Right renal cortex interstitium (tissue), 3 donors: ENCODE measurements around the gene MBD3L1. TPM values are rescaled to one million over a fixed set of nuclear protein-coding genes. Genes with fewer than 3 reads are reported as not detected.
A peak's percentile ranks its signal among the peaks of the same experiment; 100 is the strongest.

ENCODE experiments used
- DNase-seq, 3 donors: peaks; one replicate each; pipeline ENCODE4 v3.0.0-alpha.2; 2013; ENCODE audit warnings: low read depth in 3 of 3, low spot score in 2 of 3
- polyA plus RNA-seq, 3 donors: library from polyadenylated mRNA; unstranded; fragments of 120-200 nt; gene quantifications; one replicate each; pipeline ENCODE4 v1.2.1, GENCODE V29; 2013; ENCODE audit not compliant: insufficient read length in 3 of 3

The MBD3L1 gene
- not detected for polyA plus RNA-seq

- peak; percentile 81 to 93 (median 90) for DNase-seq
Observed at GRCh38 chr19:8832132-8833021, at the start of gene MBD3L1, which contains the start of gene ZNF558. Gene MBD3L1, plus strand, starts transcription at chr19:8832377. Its CDS starts 10,302 bp downstream, at chr19:8842679. Gene ZNF558, minus strand, starts transcription at chr19:8832304. Its CDS starts 9,645 bp downstream, at chr19:8822659.

DNA sequence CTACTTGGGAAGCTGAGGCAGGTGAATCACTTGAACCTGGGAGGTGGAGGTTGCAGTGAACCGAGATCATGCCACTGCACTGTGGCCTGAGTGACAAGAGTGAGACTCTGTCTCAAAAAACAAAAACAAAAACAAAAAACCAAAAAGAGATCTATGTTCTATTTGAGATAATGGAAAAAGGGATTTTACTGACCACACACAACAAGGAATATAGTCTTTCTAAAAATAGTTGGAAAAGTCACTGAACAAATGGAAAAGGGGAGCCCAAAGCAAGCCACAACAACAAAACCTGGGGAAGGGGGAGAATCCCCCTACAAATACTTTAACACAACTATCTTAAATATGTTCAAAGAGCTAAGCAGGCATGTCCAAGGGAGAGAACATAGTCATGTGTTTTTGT is 37.4 kb upstream of the MBD3L1 start:
- DNase-seq = no peak

- no peak for DNase-seq
Observed at GRCh38 chr19:8806661-8807060, 25.5 kb upstream of the MBD3L1 start.

GRCh38 chr19:8811315-8812172 is 20.6 kb upstream of the MBD3L1 start:
- DNase-seq = no peak

GRCh38 chr19:8814176-8814575 is 18.0 kb upstream of the MBD3L1 start:
- DNase-seq = no peak

DNA sequence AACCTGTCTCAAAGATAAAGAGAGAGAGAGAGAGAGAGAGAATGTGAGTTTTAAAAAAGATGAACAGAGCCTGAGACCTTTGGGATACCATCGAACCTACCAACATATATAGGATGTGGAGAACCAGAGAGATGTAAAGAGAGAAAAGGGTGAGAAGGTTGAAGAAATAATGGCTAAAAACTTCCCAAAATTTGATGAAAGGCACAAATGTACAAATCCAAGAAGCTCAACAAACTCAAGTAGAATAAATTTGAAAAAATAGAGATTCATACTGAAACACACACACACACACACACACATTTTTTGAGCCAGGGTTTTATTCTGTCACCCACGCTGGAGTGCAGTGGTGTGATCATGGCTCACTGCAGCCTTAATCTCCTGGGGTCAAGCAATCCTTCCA is 16.4 kb upstream of the MBD3L1 start:
- no peak for DNase-seq

GRCh38 chr19:8820234-8820633 is 11.9 kb upstream of the MBD3L1 start:
- DNase-seq = no peak

GRCh38 chr19:8821748-8822241 is 10.4 kb upstream of the MBD3L1 start:
- DNase-seq = no peak

DNA sequence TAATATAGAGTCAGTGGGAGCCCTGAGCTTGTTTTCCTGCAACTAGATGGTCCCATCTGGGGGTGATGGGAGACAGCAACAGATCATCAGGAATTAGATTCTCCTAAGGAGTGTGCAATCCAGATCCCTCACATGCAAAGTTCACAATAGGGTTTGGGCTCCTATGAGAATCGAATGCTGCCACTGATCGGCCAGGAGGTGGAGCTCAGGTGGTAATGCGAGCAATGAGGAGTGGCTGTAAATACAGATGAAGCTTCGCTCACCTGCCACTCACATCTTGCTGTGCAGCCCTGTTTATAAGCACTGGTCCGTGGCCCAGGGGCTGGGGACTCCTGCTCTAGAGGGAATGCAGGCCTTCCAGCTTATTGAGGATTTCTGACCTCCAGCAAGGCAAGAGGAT is 5.8 kb upstream of the MBD3L1 start:
- no peak for DNase-seq

DNA sequence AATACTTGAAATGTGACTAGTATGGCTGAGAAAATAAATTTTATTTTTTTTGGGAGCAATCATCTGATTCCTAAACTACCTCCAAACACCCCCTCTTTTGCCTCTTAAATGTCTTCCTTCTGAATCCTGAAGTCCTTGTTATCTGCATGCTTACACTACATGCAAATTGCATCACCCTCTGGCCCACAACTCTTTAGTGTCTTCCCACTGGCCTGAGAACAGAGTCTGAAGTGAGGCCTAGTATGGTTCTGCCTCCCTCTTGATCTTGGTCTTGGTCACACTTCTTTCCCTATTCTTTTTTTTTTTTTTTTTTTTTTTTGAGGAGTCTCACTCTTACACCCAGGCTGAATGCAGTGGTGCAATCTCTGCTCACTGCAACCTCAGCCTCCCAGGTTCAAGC is 4.9 kb upstream of the MBD3L1 start:
- no peak for DNase-seq

DNA sequence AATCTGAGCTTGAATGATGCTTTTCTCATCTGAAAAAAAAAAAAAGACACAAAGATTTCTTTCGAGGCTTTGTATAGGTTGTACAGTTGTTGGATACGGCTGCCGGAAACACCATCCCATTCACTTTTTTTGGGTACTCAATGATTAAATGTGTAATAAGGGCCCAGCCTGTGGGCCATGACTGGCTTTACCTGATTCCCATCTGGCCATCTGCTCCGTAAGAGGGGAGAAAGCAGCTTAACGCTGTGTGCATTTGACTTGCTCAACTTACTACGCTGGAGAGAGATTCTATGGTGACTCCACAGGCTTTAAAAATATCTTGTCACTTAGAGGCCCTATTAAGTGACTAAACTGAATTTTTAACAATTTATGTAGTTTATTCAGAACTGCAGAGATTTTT is 804 bp upstream of the MBD3L1 start:
- DNase-seq = peak in 2 of 3 donors; percentile 10 to 15

DNA sequence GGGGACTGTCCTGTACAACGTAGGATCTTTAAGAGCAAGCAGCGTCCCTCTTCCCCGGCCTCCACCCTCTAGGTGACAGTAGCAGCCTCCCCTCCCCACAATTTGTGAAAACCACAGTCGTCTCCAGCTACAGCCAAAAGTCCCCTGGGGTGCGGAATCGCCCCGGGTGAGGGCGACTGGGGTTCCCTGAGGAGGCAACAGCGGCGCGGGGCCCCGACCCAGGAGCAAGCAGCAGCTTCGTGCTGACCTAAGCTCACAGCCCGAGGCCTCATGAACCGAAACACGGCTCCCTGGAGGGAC is 395 bp upstream of the MBD3L1 start:
- DNase-seq = peak in 1 of 3 donors; percentile 41

- DNase-seq = no peak
Observed at GRCh38 chr19:8835446-8835845, 3.3 kb downstream of the MBD3L1 start.

- DNase-seq = no peak
Observed at GRCh38 chr19:8835877-8836276, 3.7 kb downstream of the MBD3L1 start.

GRCh38 chr19:8840708-8841107 is 8.5 kb downstream of the MBD3L1 start:
- DNase-seq = no peak

GRCh38 chr19:8846819-8847218 is 14.6 kb downstream of the MBD3L1 start:
- DNase-seq = no peak

DNA sequence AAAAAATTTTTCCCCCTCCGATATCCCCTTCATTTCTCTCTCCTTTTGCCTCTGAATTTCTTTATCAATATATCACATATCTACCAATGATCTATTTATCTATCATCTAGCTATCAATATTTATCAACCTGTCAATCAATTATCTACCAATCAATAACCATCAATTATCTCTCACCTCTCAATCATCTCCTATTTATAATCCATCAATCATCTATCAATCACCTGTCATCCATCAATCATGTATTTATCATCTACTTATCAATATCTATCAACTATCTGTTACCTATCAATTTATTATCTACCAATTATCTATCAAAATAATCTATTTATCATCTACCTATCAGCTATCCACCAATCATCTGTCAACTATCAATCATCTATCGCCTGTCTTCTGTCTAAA is 17.1 kb downstream of the MBD3L1 start:
- DNase-seq = no peak

- no peak for DNase-seq
Observed at GRCh38 chr19:8850488-8850887, 18.3 kb downstream of the MBD3L1 start.

- DNase-seq = no peak
Observed at GRCh38 chr19:8858260-8858659, 26.1 kb downstream of the MBD3L1 start.

DNA sequence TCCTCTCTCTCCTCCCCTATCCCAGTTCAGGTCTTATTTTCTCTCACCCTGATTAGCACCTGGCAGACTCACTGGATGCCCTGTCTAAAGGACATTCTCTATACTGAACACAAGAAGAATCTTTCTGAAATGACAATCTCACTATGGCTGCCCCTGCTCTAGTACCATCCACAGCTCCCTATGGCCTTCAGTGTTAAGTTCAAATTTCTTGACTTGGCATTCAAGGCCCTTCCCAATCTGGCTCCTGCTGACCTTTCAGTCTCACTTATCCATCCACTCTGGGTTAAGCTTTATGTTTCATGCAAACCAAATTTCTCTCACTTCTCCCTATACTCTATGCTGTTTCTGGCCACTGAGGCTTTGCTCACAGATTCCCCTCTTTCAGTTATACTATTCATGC is 34.2 kb downstream of the MBD3L1 start:
- no peak for DNase-seq

- DNase-seq = no peak
Observed at GRCh38 chr19:8877854-8878705, 45.9 kb downstream of the MBD3L1 start.
